H1 (cell line): ENCODE data around the gene C1QTNF1. TPM values are rescaled to one million over a fixed set of nuclear protein-coding genes. Genes with fewer than 3 reads are reported as not detected.

Experiments
- CBX5 ChIP-seq: fragments of 300-800, 300-1000 bp; sonication (generic); IDR thresholded peaks from 2 replicates; pipeline ENCODE4 v1.7.1; 2016; ENCODE audit warnings: antibody characterized with exemption, low read length, low read depth
- EZH2 ChIP-seq: fragments of 200-600 bp; sonication (generic); IDR thresholded peaks from 2 replicates; pipeline ENCODE4 v1.7.1; 2012; ENCODE audit warnings: low read depth, mild to moderate bottlenecking, moderate library complexity, low read length, inconsistent platforms; ENCODE audit not compliant: severe bottlenecking
- JUND ChIP-seq: IDR thresholded peaks from 2 replicates; pipeline ENCODE4 v1.6.1; 2011; ENCODE audit warnings: mild to moderate bottlenecking, improper control_type of control experiment, low read length
- SP2 ChIP-seq: IDR thresholded peaks from 2 replicates; pipeline ENCODE4 v1.6.1; 2012; ENCODE audit warnings: mild to moderate bottlenecking, low read length, inconsistent platforms
- SRF ChIP-seq: IDR thresholded peaks from 2 replicates; pipeline ENCODE4 v1.6.1; 2011; ENCODE audit warnings: mild to moderate bottlenecking, low read depth, low read length, moderate library complexity
- SUZ12 ChIP-seq: fragments of 200-600 bp; sonication (generic); IDR thresholded peaks from 2 replicates; pipeline ENCODE4 v1.6.1; 2012; ENCODE audit warnings: mild to moderate bottlenecking, inconsistent platforms, low read length, moderate library complexity, mixed read lengths
- polyA plus RNA-seq, 7 experiments: library from polyadenylated mRNA; depleted of rRNA in 3 of 7; stranded (reverse) in 5 of 7; unstranded in 2 of 7; fragments of >200 nt in 5 of 7; fragments of 200-250 nt in 2 of 7; gene quantifications; 1 replicate in 5 of 7; 2 replicates in 1 of 7; 4 replicates in 1 of 7; pipeline versions ENCODE4 v1.2.1 to v1.2.3, GENCODE V29; 2011 to 2013; ENCODE audit warnings: missing spikeins in 2 of 7, mixed read lengths in 2 of 7
- total RNA-seq: library from RNA; stranded (reverse); fragmentation: NEBNext Ultra II Directional; extraction: Animal tissue kit (Norgen Biotek cat#: 25700); gene quantifications from 2 replicates; pipeline ENCODE4 v1.2.1, GENCODE V29; 2021
- TF ChIP-seq, protein P1 (sequence below): fragments of 300-600 bp; sonication (generic); IDR thresholded peaks from 2 replicates; pipeline ENCODE4 v1.7.1; 2012; ENCODE audit warnings: low read length, moderate library complexity, mild to moderate bottlenecking, inconsistent platforms; ENCODE audit not compliant: insufficient replicate concordance
- TF ChIP-seq, protein P2 (sequence below): IDR thresholded peaks from 2 replicates; pipeline ENCODE4 v1.6.1; 2011; ENCODE audit warnings: low read depth, mild to moderate bottlenecking, low read length; ENCODE audit not compliant: insufficient read depth
- TF ChIP-seq, protein P3 (sequence below): IDR thresholded peaks from 2 replicates; pipeline ENCODE4 v1.6.1; 2011; ENCODE audit warnings: low read length, improper control_type of control experiment

C1QTNF1 gene
- total and polyA plus RNA-seq, 2 of the 8 experiments (the other 6 are each of a cell fraction or from before 2014, with no cell fraction given): 1.5 to 2.5 TPM

DNA sequence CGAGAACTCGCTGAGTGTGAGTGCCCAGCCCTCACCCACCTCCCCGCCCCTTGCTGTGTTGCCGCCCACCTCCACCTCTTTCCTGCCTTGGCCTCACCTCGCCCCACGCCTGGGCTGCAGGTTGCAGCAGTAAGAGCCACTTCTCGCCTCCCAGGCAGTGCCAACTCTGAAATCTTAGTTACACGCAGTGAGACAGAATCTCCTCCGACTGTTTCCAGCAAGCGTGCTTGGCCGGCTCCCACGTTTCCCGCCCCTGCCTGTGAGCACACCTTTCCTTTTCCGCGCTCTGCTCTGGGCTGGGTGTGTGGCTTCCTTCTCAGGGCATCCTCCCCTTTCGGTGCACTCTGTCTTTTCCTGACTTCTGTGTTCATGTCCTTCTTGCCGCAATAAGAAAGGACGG is 56.4 kb downstream of the C1QTNF1 start (continued):
- TF ChIP-seq, protein P1, sequence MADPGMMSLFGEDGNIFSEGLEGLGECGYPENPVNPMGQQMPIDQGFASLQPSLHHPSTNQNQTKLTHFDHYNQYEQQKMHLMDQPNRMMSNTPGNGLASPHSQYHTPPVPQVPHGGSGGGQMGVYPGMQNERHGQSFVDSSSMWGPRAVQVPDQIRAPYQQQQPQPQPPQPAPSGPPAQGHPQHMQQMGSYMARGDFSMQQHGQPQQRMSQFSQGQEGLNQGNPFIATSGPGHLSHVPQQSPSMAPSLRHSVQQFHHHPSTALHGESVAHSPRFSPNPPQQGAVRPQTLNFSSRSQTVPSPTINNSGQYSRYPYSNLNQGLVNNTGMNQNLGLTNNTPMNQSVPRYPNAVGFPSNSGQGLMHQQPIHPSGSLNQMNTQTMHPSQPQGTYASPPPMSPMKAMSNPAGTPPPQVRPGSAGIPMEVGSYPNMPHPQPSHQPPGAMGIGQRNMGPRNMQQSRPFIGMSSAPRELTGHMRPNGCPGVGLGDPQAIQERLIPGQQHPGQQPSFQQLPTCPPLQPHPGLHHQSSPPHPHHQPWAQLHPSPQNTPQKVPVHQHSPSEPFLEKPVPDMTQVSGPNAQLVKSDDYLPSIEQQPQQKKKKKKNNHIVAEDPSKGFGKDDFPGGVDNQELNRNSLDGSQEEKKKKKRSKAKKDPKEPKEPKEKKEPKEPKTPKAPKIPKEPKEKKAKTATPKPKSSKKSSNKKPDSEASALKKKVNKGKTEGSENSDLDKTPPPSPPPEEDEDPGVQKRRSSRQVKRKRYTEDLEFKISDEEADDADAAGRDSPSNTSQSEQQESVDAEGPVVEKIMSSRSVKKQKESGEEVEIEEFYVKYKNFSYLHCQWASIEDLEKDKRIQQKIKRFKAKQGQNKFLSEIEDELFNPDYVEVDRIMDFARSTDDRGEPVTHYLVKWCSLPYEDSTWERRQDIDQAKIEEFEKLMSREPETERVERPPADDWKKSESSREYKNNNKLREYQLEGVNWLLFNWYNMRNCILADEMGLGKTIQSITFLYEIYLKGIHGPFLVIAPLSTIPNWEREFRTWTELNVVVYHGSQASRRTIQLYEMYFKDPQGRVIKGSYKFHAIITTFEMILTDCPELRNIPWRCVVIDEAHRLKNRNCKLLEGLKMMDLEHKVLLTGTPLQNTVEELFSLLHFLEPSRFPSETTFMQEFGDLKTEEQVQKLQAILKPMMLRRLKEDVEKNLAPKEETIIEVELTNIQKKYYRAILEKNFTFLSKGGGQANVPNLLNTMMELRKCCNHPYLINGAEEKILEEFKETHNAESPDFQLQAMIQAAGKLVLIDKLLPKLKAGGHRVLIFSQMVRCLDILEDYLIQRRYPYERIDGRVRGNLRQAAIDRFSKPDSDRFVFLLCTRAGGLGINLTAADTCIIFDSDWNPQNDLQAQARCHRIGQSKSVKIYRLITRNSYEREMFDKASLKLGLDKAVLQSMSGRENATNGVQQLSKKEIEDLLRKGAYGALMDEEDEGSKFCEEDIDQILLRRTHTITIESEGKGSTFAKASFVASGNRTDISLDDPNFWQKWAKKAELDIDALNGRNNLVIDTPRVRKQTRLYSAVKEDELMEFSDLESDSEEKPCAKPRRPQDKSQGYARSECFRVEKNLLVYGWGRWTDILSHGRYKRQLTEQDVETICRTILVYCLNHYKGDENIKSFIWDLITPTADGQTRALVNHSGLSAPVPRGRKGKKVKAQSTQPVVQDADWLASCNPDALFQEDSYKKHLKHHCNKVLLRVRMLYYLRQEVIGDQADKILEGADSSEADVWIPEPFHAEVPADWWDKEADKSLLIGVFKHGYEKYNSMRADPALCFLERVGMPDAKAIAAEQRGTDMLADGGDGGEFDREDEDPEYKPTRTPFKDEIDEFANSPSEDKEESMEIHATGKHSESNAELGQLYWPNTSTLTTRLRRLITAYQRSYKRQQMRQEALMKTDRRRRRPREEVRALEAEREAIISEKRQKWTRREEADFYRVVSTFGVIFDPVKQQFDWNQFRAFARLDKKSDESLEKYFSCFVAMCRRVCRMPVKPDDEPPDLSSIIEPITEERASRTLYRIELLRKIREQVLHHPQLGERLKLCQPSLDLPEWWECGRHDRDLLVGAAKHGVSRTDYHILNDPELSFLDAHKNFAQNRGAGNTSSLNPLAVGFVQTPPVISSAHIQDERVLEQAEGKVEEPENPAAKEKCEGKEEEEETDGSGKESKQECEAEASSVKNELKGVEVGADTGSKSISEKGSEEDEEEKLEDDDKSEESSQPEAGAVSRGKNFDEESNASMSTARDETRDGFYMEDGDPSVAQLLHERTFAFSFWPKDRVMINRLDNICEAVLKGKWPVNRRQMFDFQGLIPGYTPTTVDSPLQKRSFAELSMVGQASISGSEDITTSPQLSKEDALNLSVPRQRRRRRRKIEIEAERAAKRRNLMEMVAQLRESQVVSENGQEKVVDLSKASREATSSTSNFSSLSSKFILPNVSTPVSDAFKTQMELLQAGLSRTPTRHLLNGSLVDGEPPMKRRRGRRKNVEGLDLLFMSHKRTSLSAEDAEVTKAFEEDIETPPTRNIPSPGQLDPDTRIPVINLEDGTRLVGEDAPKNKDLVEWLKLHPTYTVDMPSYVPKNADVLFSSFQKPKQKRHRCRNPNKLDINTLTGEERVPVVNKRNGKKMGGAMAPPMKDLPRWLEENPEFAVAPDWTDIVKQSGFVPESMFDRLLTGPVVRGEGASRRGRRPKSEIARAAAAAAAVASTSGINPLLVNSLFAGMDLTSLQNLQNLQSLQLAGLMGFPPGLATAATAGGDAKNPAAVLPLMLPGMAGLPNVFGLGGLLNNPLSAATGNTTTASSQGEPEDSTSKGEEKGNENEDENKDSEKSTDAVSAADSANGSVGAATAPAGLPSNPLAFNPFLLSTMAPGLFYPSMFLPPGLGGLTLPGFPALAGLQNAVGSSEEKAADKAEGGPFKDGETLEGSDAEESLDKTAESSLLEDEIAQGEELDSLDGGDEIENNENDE: no peak
- TF ChIP-seq SRF (no peak), SP2 (no peak), SUZ12 (no peak), CBX5 (no peak), JUND (no peak), EZH2 (no peak)
- TF ChIP-seq, protein P2, sequence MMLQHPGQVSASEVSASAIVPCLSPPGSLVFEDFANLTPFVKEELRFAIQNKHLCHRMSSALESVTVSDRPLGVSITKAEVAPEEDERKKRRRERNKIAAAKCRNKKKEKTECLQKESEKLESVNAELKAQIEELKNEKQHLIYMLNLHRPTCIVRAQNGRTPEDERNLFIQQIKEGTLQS: no peak
- TF ChIP-seq, protein P3, sequence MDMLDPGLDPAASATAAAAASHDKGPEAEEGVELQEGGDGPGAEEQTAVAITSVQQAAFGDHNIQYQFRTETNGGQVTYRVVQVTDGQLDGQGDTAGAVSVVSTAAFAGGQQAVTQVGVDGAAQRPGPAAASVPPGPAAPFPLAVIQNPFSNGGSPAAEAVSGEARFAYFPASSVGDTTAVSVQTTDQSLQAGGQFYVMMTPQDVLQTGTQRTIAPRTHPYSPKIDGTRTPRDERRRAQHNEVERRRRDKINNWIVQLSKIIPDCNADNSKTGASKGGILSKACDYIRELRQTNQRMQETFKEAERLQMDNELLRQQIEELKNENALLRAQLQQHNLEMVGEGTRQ: no peak
